Spleen (tissue), 11 donors: ENCODE results near the gene FRMD6. TPM values are rescaled to one million over a fixed set of nuclear protein-coding genes. Genes with fewer than 3 reads are reported as not detected.
A peak's percentile ranks its signal among the peaks of the same experiment; 100 is the strongest.

Experiments
- DNase-seq: peaks from one replicate; pipeline ENCODE4 v3.0.0-alpha.2; 2020
- H3K27ac ChIP-seq, 8 donors: fragments of 200-600 bp; sonication (generic) in 7 of 8; 1 replicate in 4 of 8; 2 replicates in 4 of 8; pipeline versions ENCODE4 v1.5.0 to v1.8.0; 2016 to 2021; ENCODE audit warnings: inconsistent platforms in 4 of 8, mild to moderate bottlenecking in 4 of 8, moderate library complexity in 1 of 8
- H3K27me3 ChIP-seq, 7 donors: fragments of 200-600 bp; sonication (generic) in 6 of 7; replicated peaks in 1 of 7; 1 replicate in 4 of 7; 2 replicates in 3 of 7; pipeline versions ENCODE4 v1.5.0 to v1.8.0; 2016 to 2021; ENCODE audit warnings: inconsistent platforms in 3 of 7, mild to moderate bottlenecking in 1 of 7
- H3K36me3 ChIP-seq, 6 donors: fragments of 200-600 bp; sonication (generic) in 5 of 6; 1 replicate in 4 of 6; 2 replicates in 2 of 6; pipeline versions ENCODE4 v1.5.0 to v1.8.0; 2016 to 2021; ENCODE audit warnings: inconsistent platforms in 2 of 6
- H3K4me1 ChIP-seq, 6 donors: fragments of 200-600 bp; sonication (generic) in 5 of 6; 1 replicate in 3 of 6; 2 replicates in 3 of 6; pipeline versions ENCODE4 v1.5.0 to v1.8.0; 2016 to 2021; ENCODE audit warnings: inconsistent platforms in 3 of 6
- H3K4me3 ChIP-seq, 8 donors: fragments of 200-600 bp; sonication (generic) in 7 of 8; 1 replicate in 4 of 8; 2 replicates in 4 of 8; pipeline versions ENCODE4 v1.5.0 to v1.8.0; 2016 to 2021; ENCODE audit warnings: inconsistent platforms in 4 of 8, mild to moderate bottlenecking in 4 of 8, moderate library complexity in 2 of 8
- H3K9me3 ChIP-seq, 8 donors: fragments of 200-600 bp; sonication (generic) in 7 of 8; 1 replicate in 4 of 8; 2 replicates in 4 of 8; pipeline versions ENCODE4 v1.5.0 to v1.8.0; 2016 to 2021; ENCODE audit warnings: inconsistent platforms in 4 of 8
- CTCF ChIP-seq, 11 experiments: fragments of 200-600 bp in 7 of 11; fragments of 450-650 bp in 4 of 11; sonication (generic) in 4 of 11; IDR thresholded peaks in 8 of 11; conservative IDR thresholded peaks in 3 of 11; 1 replicate in 7 of 11; 2 replicates in 4 of 11; pipeline versions ENCODE4 v1.4.0 to v1.8.0; 2016 to 2021; ENCODE audit warnings: antibody characterized with exemption in 11 of 11, inconsistent platforms in 4 of 11, mild to moderate bottlenecking in 1 of 11
- POLR2A ChIP-seq, 3 donors: fragments of 450-650 bp; IDR thresholded peaks; one replicate each; pipeline ENCODE4 v1.5.1; 2017; ENCODE audit warnings: antibody characterized with exemption in 3 of 3, mild to moderate bottlenecking in 1 of 3
- POLR2AphosphoS5 ChIP-seq, 3 donors: sonication (generic); formaldehyde crosslinking; IDR thresholded peaks; one replicate each; pipeline ENCODE4 v1.5.1; 2017; ENCODE audit warnings: antibody characterized with exemption in 3 of 3
- WGBS, 5 donors: extraction: QIAGEN DNeasy Blood & Tissue Kit in 3 of 5; methylation state at CpG; one replicate each; pipeline versions ENCODE4 v1.1.5 to v1.1.7; 2013 to 2018; 5-methylcytosine and 5-hydroxymethylcytosine counted together
- intact Hi-C: fragments of 100-400 bp; cut with DNase I; formaldehyde crosslinking; loops from one replicate; pipeline ENCODE4 v1.15.0; 2023; ENCODE audit warnings: low total_unique reads
- polyA plus RNA-seq, 3 donors: library from polyadenylated mRNA; stranded (reverse); fragments of 200-250 nt; gene quantifications; one replicate each; pipeline ENCODE4 v1.2.1, GENCODE V29; 2013
- total RNA-seq, 7 donors: library from RNA; depleted of rRNA in 3 of 7; stranded (reverse); fragments of >200 nt in 3 of 7; fragmentation: NEBNext Ultra II Directional in 4 of 7; extraction: Animal tissue kit (Norgen Biotek cat#: 25700) in 4 of 7; gene quantifications; one replicate each; pipeline versions ENCODE4 v1.1.0 to v1.2.1, GENCODE V29; 2016 to 2021
- donor health status: healthy with polysubstance abuse.
- donor health status: DM: no; HTN: no; CAD: no; lungs with moderate emphysema.
- donor health status: DM: no; HTN: no; CAD: no.
- donor health status: Bipolar disorder and iron deficiency.
- donor health status: healthy.
- donor health status: DM: no; HTN: no; CAD: no.
- donor health status: DM: yes; HTN: yes; CAD: no.

The FRMD6 gene
- total and polyA plus RNA-seq, 10 donors: 2.2 to 37.2 (median 26.7) TPM

- 66 to 89% (median 69%) methylated on average over 1 of the region's 1 CpG for WGBS, 5 donors
- H3K27me3 ChIP-seq: peaks cover 0 to 79% (median 4%) of the 10 kb centered on the region in 7 donors
- TF ChIP-seq POLR2AphosphoS5 (IDR thresholded peaks at IDR 0.05): no peak
- no peak for TF ChIP-seq POLR2A (IDR thresholded peaks at IDR 0.05)
- peak overlapping the region in 5 of 8 donors; percentile 80 to 90 (median 88) for H3K27ac ChIP-seq
- H3K4me1 ChIP-seq: peaks cover 0 to 33% (median 23%) of the 10 kb centered on the region in 6 donors
- intact Hi-C loops: no loop called here
- H3K36me3 ChIP-seq: no peaks in the 10 kb centered on the region
- no peaks in the 10 kb centered on the region for H3K9me3 ChIP-seq
- DNase-seq: no peak
- peak overlapping the region in 2 of 8 donors; percentile 82 to 87 for H3K4me3 ChIP-seq
These were observed 2.8 kb downstream of the FRMD6 start for GRCh38 chr14:51654533-51654845.

- 0 to 96% (median 92%) methylated on average over 1 of the region's 1 CpG for WGBS, 5 donors
- no peak for DNase-seq
- peaks cover 0 to 61% (median 8%) of the 10 kb centered on the region in 7 donors for H3K27me3 ChIP-seq
- H3K9me3 ChIP-seq: no peaks in the 10 kb centered on the region
- H3K4me1 ChIP-seq: peaks cover 0 to 13% (median 8%) of the 10 kb centered on the region in 6 donors
- H3K36me3 ChIP-seq: no peaks in the 10 kb centered on the region
- H3K27ac ChIP-seq: no peak overlapping the region
- H3K4me3 ChIP-seq: no peak overlapping the region
- intact Hi-C loops: no loop called here
- no peak for TF ChIP-seq POLR2A (IDR thresholded peaks at IDR 0.05)
- TF ChIP-seq POLR2AphosphoS5 (IDR thresholded peaks at IDR 0.05): no peak
- no peak for TF ChIP-seq CTCF (IDR thresholded peaks at IDR 0.05 in 8 of 11, conservative IDR thresholded peaks at IDR 0.05 in 3 of 11)
These were observed 6.1 kb downstream of the FRMD6 start for GRCh38 chr14:51657762-51658161.

- TF ChIP-seq CTCF (IDR thresholded peaks at IDR 0.05 in 8 of 11, conservative IDR thresholded peaks at IDR 0.05 in 3 of 11) (no peak), POLR2AphosphoS5 (IDR thresholded peaks at IDR 0.05) (no peak), POLR2A (IDR thresholded peaks at IDR 0.05) (no peak)
- Histone ChIP-seq H3K4me1 (peaks cover 0 to 5% (median under 1%) of the 10 kb centered on the region in 6 donors), H3K27ac (no peak overlapping the region), H3K27me3 (peaks cover 0 to 52% (median 8%) of the 10 kb centered on the region in 7 donors), H3K4me3 (no peak overlapping the region), H3K36me3 (no peaks in the 10 kb centered on the region), H3K9me3 (no peaks in the 10 kb centered on the region)
- intact Hi-C loops: no loop called here
- DNase-seq: no peak
- WGBS, 5 donors: 68 to 77% (median 72%) methylated on average over 6 of the region's 6 CpGs
These were observed 6.9 kb downstream of the FRMD6 start for GRCh38 chr14:51658441-51659173.

- DNase-seq: no peak
- Histone ChIP-seq H3K9me3 (no peaks in the 10 kb centered on the region), H3K4me1 (no peaks in the 10 kb centered on the region), H3K27me3 (peaks cover 0 to 31% (median 0%) of the 10 kb centered on the region in 7 donors), H3K27ac (no peak overlapping the region), H3K36me3 (no peaks in the 10 kb centered on the region), H3K4me3 (no peak overlapping the region)
- TF ChIP-seq POLR2AphosphoS5 (IDR thresholded peaks at IDR 0.05) (no peak), CTCF (IDR thresholded peaks at IDR 0.05 in 8 of 11, conservative IDR thresholded peaks at IDR 0.05 in 3 of 11) (no peak), POLR2A (IDR thresholded peaks at IDR 0.05) (no peak)
- WGBS, 5 donors: 91 to 97% (median 94%) methylated on average over 2 of the region's 2 CpGs
- intact Hi-C loops: no loop called here
These were observed 9.0 kb downstream of the FRMD6 start for GRCh38 chr14:51660741-51661140.
